GM12878 (cell line): ENCODE results near the gene PYHIN1. TPM values are rescaled to one million over a fixed set of nuclear protein-coding genes. Genes with fewer than 3 reads are reported as not detected.

ENCODE experiments used
- BRCA1 ChIP-seq: IDR thresholded peaks from 2 replicates; pipeline ENCODE4 v1.6.1; 2011; ENCODE audit warnings: low read depth, low read length, improper control_type of control experiment
- CREB1 ChIP-seq: IDR thresholded peaks from 2 replicates; pipeline ENCODE4 v1.6.1; 2012; ENCODE audit warnings: low read depth, mild to moderate bottlenecking, inconsistent platforms
- CUX1 ChIP-seq: IDR thresholded peaks from 2 replicates; pipeline ENCODE4 v1.6.1; 2012; ENCODE audit warnings: improper control_type of control experiment, low read depth, low read length; ENCODE audit not compliant: insufficient replicate concordance
- E2F4 ChIP-seq: IDR thresholded peaks from 2 replicates; pipeline ENCODE4 v1.6.1; 2012; ENCODE audit warnings: low read depth, low read length, improper control_type of control experiment
- FOS ChIP-seq: IDR thresholded peaks from 3 replicates; pipeline ENCODE4 v1.6.1; 2011; ENCODE audit warnings: borderline replicate concordance; ENCODE audit not compliant: insufficient read length; ENCODE audit errors: extremely low read depth
- FOXM1 ChIP-seq: IDR thresholded peaks from 2 replicates; pipeline ENCODE4 v1.6.1; 2012; ENCODE audit warnings: low read depth, mild to moderate bottlenecking, inconsistent platforms, low read length, moderate library complexity
- GABPA ChIP-seq: IDR thresholded peaks from 2 replicates; pipeline ENCODE4 v1.6.1; 2014; ENCODE audit warnings: antibody characterized with exemption, low read depth, mild to moderate bottlenecking, inconsistent platforms
- HDAC2 ChIP-seq: fragments of 200-600 bp; sonication (generic); IDR thresholded peaks from 2 replicates; pipeline ENCODE4 v1.6.1; 2017
- HDAC6 ChIP-seq: fragments of 200-600 bp; sonication (generic); IDR thresholded peaks from one replicate; pipeline ENCODE4 v1.8.0; 2017; ENCODE audit warnings: antibody characterized with exemption; ENCODE audit not compliant: unreplicated experiment
- IKZF2 ChIP-seq, 2 experiments: fragments of 450-650 bp; IDR thresholded peaks; 2 replicates each; pipeline ENCODE4 v1.6.1; 2017; ENCODE audit warnings: mild to moderate bottlenecking in 2 of 2, moderate library complexity in 2 of 2
- KLF5 ChIP-seq: fragments of 450-650 bp; IDR thresholded peaks from 2 replicates; pipeline ENCODE4 v1.6.1; 2014; ENCODE audit warnings: mild to moderate bottlenecking; ENCODE audit not compliant: partially characterized antibody
- MAX ChIP-seq: IDR thresholded peaks from 2 replicates; pipeline ENCODE4 v1.6.1; 2012; ENCODE audit warnings: low read depth, low read length, improper control_type of control experiment
- MEF2B ChIP-seq: fragments of 450-650 bp; IDR thresholded peaks from 2 replicates; pipeline ENCODE4 v1.6.1; 2018; ENCODE audit warnings: mild to moderate bottlenecking, moderate library complexity; ENCODE audit not compliant: partially characterized antibody, poor library complexity, severe bottlenecking
- NFXL1 ChIP-seq: fragments of 450-650 bp; IDR thresholded peaks from 2 replicates; pipeline ENCODE4 v1.6.1; 2017; ENCODE audit warnings: antibody characterized with exemption, mild to moderate bottlenecking, borderline replicate concordance
- NFYA ChIP-seq: IDR thresholded peaks from 2 replicates; pipeline ENCODE4 v1.6.1; 2011; ENCODE audit warnings: low read depth, mild to moderate bottlenecking, low read length, improper control_type of control experiment, borderline replicate concordance
- PKNOX1 ChIP-seq: fragments of 450-650 bp; IDR thresholded peaks from 2 replicates; pipeline ENCODE4 v1.6.1; 2016; ENCODE audit warnings: mild to moderate bottlenecking
- RAD21 ChIP-seq: IDR thresholded peaks from 2 replicates; pipeline ENCODE4 v1.6.1; 2011; ENCODE audit warnings: mild to moderate bottlenecking, low read depth, low read length, moderate library complexity; ENCODE audit not compliant: insufficient read depth
- RUNX3 ChIP-seq: IDR thresholded peaks from 2 replicates; pipeline ENCODE4 v1.6.1; 2012; ENCODE audit warnings: low read length, inconsistent platforms
- SIN3A ChIP-seq: IDR thresholded peaks from 2 replicates; pipeline ENCODE4 v1.6.1; 2012; ENCODE audit warnings: low read depth, low read length, improper control_type of control experiment
- SIX5 ChIP-seq: IDR thresholded peaks from 2 replicates; pipeline ENCODE4 v1.6.1; 2011; ENCODE audit warnings: mild to moderate bottlenecking, low read depth, low read length, moderate library complexity; ENCODE audit not compliant: severe bottlenecking
- TAF1 ChIP-seq: IDR thresholded peaks from 2 replicates; pipeline ENCODE4 v1.6.1; 2011; ENCODE audit warnings: mild to moderate bottlenecking, low read depth, low read length, borderline replicate concordance
- TCF3 ChIP-seq: IDR thresholded peaks from 2 replicates; pipeline ENCODE4 v1.6.1; 2012; ENCODE audit warnings: low read depth, mild to moderate bottlenecking, low read length, borderline replicate concordance; ENCODE audit not compliant: insufficient read depth
- polyA plus RNA-seq, 11 experiments: library from polyadenylated mRNA; depleted of rRNA in 4 of 11; unstranded in 6 of 11; stranded (reverse) in 5 of 11; fragments of >200 nt; fragmentation: Nextera tagmentation in 4 of 11; fragmentation: Illumina TruSeq in 1 of 11; extraction: Ambion mirVana in 4 of 11; extraction: Trizol in 1 of 11; gene quantifications; 1 replicate in 1 of 11; 2 replicates in 10 of 11; pipeline versions ENCODE4 v1.2.1 to v1.2.3, GENCODE V29; 2011 to 2016; ENCODE audit warnings: inconsistent platforms in 2 of 11, missing spikeins in 2 of 11, low read depth in 1 of 11
- total RNA-seq, 4 experiments: library from RNA; depleted of rRNA in 3 of 4; stranded (reverse); fragments of >200 nt in 3 of 4; fragmentation: Illumina TruSeq in 1 of 4; extraction: Trizol in 1 of 4; gene quantifications; 2 replicates each; pipeline versions ENCODE4 v1.2.1 to v1.2.3, GENCODE V29; 2013 to 2021

PYHIN1 gene
- total and polyA plus RNA-seq, 10 of the 15 experiments (the other 5 are each of a cell fraction or from before 2014, with no cell fraction given) = 0.19 to 7.2 (median 0.38) TPM

- 0 out of 2 replicates have a peak, but pooled peaks have one; percentile 46 for TF ChIP-seq FOXM1
- TF ChIP-seq NFYA = no peak
- no peak for TF ChIP-seq CUX1
- TF ChIP-seq SIX5 = no peak
- TF ChIP-seq MAX = peak; percentile 44; the same call in 1 of the 2 replicates
- no peak for TF ChIP-seq BRCA1
- TF ChIP-seq PKNOX1 = no peak
- TF ChIP-seq TCF3 = 0 out of 2 replicates have a peak, but pooled peaks have one; percentile 47
- 0 out of 2 replicates have a peak, but pooled peaks have one; percentile 30 for TF ChIP-seq GABPA
- TF ChIP-seq HDAC2 = no peak
- TF ChIP-seq MEF2B = no peak
- TF ChIP-seq SIN3A = no peak
- peak; percentile 16 for TF ChIP-seq KLF5
- TF ChIP-seq HDAC6 = no peak
- TF ChIP-seq RAD21 = no peak
- 0 out of 2 replicates have a peak, but pooled peaks have one; percentile 36 for TF ChIP-seq CREB1
- peak; percentile 96 for TF ChIP-seq TAF1
- no peak for TF ChIP-seq FOS
- TF ChIP-seq IKZF2 (IDR thresholded peaks at IDR 0.05) = peak in 1 of 2 experiments; percentile 45; a peak in 1 of 4 replicates
- TF ChIP-seq NFXL1 = no peak
- no peak for TF ChIP-seq E2F4
- TF ChIP-seq RUNX3 = peak; percentile 64
These were observed 78.5 kb downstream of the PYHIN1 start, which contains the start of gene IFI16 (continued) for GRCh38 chr1:159009704-159010361.
